GM12878 (cell line): ENCODE results near the gene PI4KB.

Source experiments
- MXI1 ChIP-seq: fragments of 150-350 bp; IDR thresholded peaks from 2 replicates; pipeline ENCODE4 v1.6.1; 2011; ENCODE audit warnings: low read depth, mild to moderate bottlenecking, inconsistent platforms, low read length, improper control_type of control experiment
- NFYB ChIP-seq: IDR thresholded peaks from 2 replicates; pipeline ENCODE4 v1.6.1; 2011; ENCODE audit warnings: low read depth, mild to moderate bottlenecking, low read length, improper control_type of control experiment, moderate library complexity; ENCODE audit not compliant: insufficient read depth
- PML ChIP-seq: IDR thresholded peaks from 2 replicates; pipeline ENCODE4 v1.6.1; 2012; ENCODE audit warnings: low read length, inconsistent platforms
- POLR2A ChIP-seq: IDR thresholded peaks from 2 replicates; pipeline ENCODE4 v1.6.1; 2011; ENCODE audit warnings: low read depth, mild to moderate bottlenecking, low read length
- RBBP5 ChIP-seq: fragments of 200-600 bp; sonication (generic); conservative IDR thresholded peaks from 2 replicates; pipeline ENCODE4 v1.6.1; 2016
- RELA ChIP-seq: fragments of 450-650 bp; IDR thresholded peaks from 2 replicates; pipeline ENCODE4 v1.8.0; 2014; ENCODE audit warnings: borderline replicate concordance; ENCODE audit not compliant: partially characterized antibody
- RFX5 ChIP-seq: IDR thresholded peaks from 2 replicates; pipeline ENCODE4 v1.6.1; 2011; ENCODE audit warnings: low read depth, low read length, improper control_type of control experiment
- SUZ12 ChIP-seq: fragments of 200-600 bp; sonication (generic); IDR thresholded peaks from one replicate; pipeline ENCODE4 v1.6.1; 2018; ENCODE audit warnings: antibody characterized with exemption, mild to moderate bottlenecking; ENCODE audit not compliant: unreplicated experiment
- ZSCAN29 ChIP-seq: fragments of 450-650 bp; IDR thresholded peaks from 2 replicates; pipeline ENCODE4 v1.6.1; 2017; ENCODE audit warnings: mild to moderate bottlenecking, moderate library complexity
- TF ChIP-seq, protein P1 (sequence below), 3 experiments: IDR thresholded peaks in 2 of 3; conservative IDR thresholded peaks in 1 of 3; 2 replicates each; pipeline ENCODE4 v1.5.1; 2011; ENCODE audit warnings: low read depth in 3 of 3, low read length in 3 of 3, mild to moderate bottlenecking in 3 of 3, control low read depth in 2 of 3, moderate library complexity in 2 of 3, inconsistent platforms in 1 of 3, mixed read lengths in 1 of 3; ENCODE audit not compliant: control insufficient read depth in 2 of 3, insufficient read depth in 1 of 3; ENCODE audit errors: extremely low read depth in 1 of 3
- TF ChIP-seq, protein P2 (sequence below): fragments of 450-650 bp; IDR thresholded peaks from 2 replicates; pipeline ENCODE4 v1.6.1; 2018; ENCODE audit warnings: borderline replicate concordance, mild to moderate bottlenecking; ENCODE audit not compliant: partially characterized antibody

DNA sequence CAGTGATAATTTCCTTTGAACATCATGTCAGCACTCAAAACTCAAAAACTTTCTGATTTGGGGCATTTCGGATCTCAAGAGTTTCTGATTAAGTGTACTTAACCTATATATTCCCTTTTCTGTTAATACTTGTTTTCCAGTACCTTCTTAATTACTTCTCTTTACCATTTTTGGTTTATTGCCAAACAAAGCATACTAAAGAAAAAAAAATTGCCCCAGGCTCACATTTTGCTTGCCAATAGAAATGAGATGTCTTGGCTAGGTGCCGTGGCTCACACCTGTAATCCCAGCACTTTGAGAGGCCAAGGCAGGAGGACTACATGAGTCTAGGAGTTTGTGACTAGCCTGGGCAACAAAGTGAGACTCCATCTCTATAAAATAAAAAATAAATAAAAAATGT lies 67.9 kb downstream of the PI4KB start:
- TF ChIP-seq POLR2A, result no peak
- TF ChIP-seq, protein P1, sequence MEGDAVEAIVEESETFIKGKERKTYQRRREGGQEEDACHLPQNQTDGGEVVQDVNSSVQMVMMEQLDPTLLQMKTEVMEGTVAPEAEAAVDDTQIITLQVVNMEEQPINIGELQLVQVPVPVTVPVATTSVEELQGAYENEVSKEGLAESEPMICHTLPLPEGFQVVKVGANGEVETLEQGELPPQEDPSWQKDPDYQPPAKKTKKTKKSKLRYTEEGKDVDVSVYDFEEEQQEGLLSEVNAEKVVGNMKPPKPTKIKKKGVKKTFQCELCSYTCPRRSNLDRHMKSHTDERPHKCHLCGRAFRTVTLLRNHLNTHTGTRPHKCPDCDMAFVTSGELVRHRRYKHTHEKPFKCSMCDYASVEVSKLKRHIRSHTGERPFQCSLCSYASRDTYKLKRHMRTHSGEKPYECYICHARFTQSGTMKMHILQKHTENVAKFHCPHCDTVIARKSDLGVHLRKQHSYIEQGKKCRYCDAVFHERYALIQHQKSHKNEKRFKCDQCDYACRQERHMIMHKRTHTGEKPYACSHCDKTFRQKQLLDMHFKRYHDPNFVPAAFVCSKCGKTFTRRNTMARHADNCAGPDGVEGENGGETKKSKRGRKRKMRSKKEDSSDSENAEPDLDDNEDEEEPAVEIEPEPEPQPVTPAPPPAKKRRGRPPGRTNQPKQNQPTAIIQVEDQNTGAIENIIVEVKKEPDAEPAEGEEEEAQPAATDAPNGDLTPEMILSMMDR (IDR thresholded peaks at IDR 0.05 in 2 of 3, conservative IDR thresholded peaks at IDR 0.05 in 1 of 3; ENCODE audit: control insufficient read depth in 2 of 3, extremely low read depth in 1 of 3, insufficient read depth in 1 of 3, low read depth in 3 of 3, low read length in 3 of 3), result no peak
- no peak for TF ChIP-seq ZSCAN29
- TF ChIP-seq RBBP5, result no peak
- no peak for TF ChIP-seq RELA
- no peak for TF ChIP-seq MXI1
- no peak for TF ChIP-seq NFYB
- no peak for TF ChIP-seq PML
- TF ChIP-seq, protein P2, sequence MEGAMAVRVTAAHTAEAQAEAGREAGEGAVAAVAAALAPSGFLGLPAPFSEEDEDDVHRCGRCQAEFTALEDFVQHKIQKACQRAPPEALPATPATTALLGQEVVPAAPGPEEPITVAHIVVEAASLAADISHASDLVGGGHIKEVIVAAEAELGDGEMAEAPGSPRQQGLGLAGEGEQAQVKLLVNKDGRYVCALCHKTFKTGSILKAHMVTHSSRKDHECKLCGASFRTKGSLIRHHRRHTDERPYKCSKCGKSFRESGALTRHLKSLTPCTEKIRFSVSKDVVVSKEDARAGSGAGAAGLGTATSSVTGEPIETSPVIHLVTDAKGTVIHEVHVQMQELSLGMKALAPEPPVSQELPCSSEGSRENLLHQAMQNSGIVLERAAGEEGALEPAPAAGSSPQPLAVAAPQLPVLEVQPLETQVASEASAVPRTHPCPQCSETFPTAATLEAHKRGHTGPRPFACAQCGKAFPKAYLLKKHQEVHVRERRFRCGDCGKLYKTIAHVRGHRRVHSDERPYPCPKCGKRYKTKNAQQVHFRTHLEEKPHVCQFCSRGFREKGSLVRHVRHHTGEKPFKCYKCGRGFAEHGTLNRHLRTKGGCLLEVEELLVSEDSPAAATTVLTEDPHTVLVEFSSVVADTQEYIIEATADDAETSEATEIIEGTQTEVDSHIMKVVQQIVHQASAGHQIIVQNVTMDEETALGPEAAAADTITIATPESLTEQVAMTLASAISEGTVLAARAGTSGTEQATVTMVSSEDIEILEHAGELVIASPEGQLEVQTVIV, result no peak
- TF ChIP-seq SUZ12, result no peak
- TF ChIP-seq RFX5, result no peak
